Endothelial cell of umbilical vein (primary cell): Measurements from ENCODE around the gene DGKB. TPM values are rescaled to one million over a fixed set of nuclear protein-coding genes. Genes with fewer than 3 reads are reported as not detected.

Source experiments
- BruUV-seq: library from RNA; stranded (reverse); fragments of 400-500 nt; replicated peaks from 2 replicates; lab custom pipeline; 2021; lab: Mats Ljungman, UMichigan
- CTCF ChIA-PET: fragments of 300-600, 350-600 bp; sonication (Branson Sonifier 250); formaldehyde crosslinking; loops from one replicate; lab custom pipeline; 2021; ENCODE audit warnings: antibody characterized with exemption, inconsistent platforms; lab: Charles Lee
- POLR2A ChIA-PET: fragments of 300-600, 350-600 bp; sonication (Branson Sonifier 250); formaldehyde crosslinking; loops from one replicate; lab custom pipeline; 2021; ENCODE audit warnings: antibody characterized with exemption, inconsistent platforms; lab: Charles Lee
- DNase-seq: peaks from one replicate; pipeline ENCODE4 v3.0.0-alpha.2; 2011; ENCODE audit warnings: low read depth, low spot score
- FAIRE-seq: peaks from 2 replicates; lab custom pipeline; 2011; peaks lifted over from hg19 to GRCh38; lab: Jason Lieb, UNC
- H2AFZ ChIP-seq: 2 replicates; pipeline ENCODE4 v1.6.0; 2012; ENCODE audit warnings: low read depth, low read length, control low read depth, inconsistent platforms
- H3K27ac ChIP-seq: 2 replicates; pipeline ENCODE4 v1.5.1; 2011; ENCODE audit warnings: low read depth, mild to moderate bottlenecking, control low read depth, low read length, moderate library complexity; ENCODE audit not compliant: insufficient read depth
- H3K27me3 ChIP-seq, 2 experiments: 2 replicates each; pipeline versions ENCODE4 v1.6.0 to v1.6.1; 2011; ENCODE audit warnings: low read length in 2 of 2, mixed read lengths in 1 of 2; ENCODE audit not compliant: control insufficient read depth in 2 of 2, insufficient read depth in 2 of 2
- H3K36me3 ChIP-seq, 2 experiments: 2 replicates in 1 of 2; 3 replicates in 1 of 2; pipeline ENCODE4 v1.5.1; 2011; ENCODE audit warnings: low read length in 2 of 2, mild to moderate bottlenecking in 1 of 2, moderate library complexity in 1 of 2; ENCODE audit not compliant: control insufficient read depth in 2 of 2, insufficient read depth in 2 of 2; ENCODE audit errors: extremely low read depth in 1 of 2
- H3K4me1 ChIP-seq: 3 replicates; pipeline ENCODE4 v1.5.1; 2011; ENCODE audit warnings: mild to moderate bottlenecking, low read length; ENCODE audit not compliant: control insufficient read depth, insufficient read depth; ENCODE audit errors: extremely low read depth
- H3K4me2 ChIP-seq: 2 replicates; pipeline ENCODE4 v1.6.1; 2011; ENCODE audit warnings: low read length, control low read depth, mixed read lengths; ENCODE audit not compliant: insufficient read depth
- H3K4me3 ChIP-seq, 3 experiments: fragments of 200-600 bp in 1 of 3; sonication (generic), shearing (Covaris generic) in 1 of 3; replicated peaks in 1 of 3; 2 replicates each; pipeline ENCODE4 v1.5.1; 2011 to 2016; ENCODE audit warnings: control low read depth in 3 of 3, low read length in 3 of 3, mild to moderate bottlenecking in 2 of 3, inconsistent platforms in 1 of 3, low read depth in 1 of 3, moderate library complexity in 1 of 3; ENCODE audit not compliant: insufficient read depth in 1 of 3
- H3K79me2 ChIP-seq: 2 replicates; pipeline ENCODE4 v1.6.0; 2012; ENCODE audit warnings: low read length, inconsistent platforms; ENCODE audit not compliant: control insufficient read depth, insufficient read depth
- H3K9ac ChIP-seq: replicated peaks from 2 replicates; pipeline ENCODE3; 2011; ENCODE audit warnings: low read length, control low read depth; ENCODE audit not compliant: insufficient read depth; ENCODE audit errors: extremely low read depth
- H3K9me1 ChIP-seq: replicated peaks from 3 replicates; pipeline ENCODE4 v1.6.0; 2011; ENCODE audit warnings: mild to moderate bottlenecking, low read length; ENCODE audit not compliant: control insufficient read depth, insufficient read depth; ENCODE audit errors: extremely low read depth
- H3K9me3 ChIP-seq: replicated peaks from 2 replicates; pipeline ENCODE4 v1.5.1; 2012; ENCODE audit warnings: low read length, inconsistent platforms; ENCODE audit not compliant: control insufficient read depth, insufficient read depth
- H4K20me1 ChIP-seq: replicated peaks from 2 replicates; pipeline ENCODE3; 2011; ENCODE audit warnings: mild to moderate bottlenecking, low read length; ENCODE audit not compliant: control insufficient read depth, insufficient read depth; ENCODE audit errors: extremely low read depth
- EZH2 ChIP-seq: IDR thresholded peaks from 2 replicates; pipeline ENCODE4 v1.6.1; 2012; ENCODE audit warnings: borderline replicate concordance, low read depth, mild to moderate bottlenecking, moderate library complexity, low read length, inconsistent platforms; ENCODE audit not compliant: severe bottlenecking
- FOS ChIP-seq: IDR thresholded peaks from 2 replicates; pipeline ENCODE4 v1.6.1; 2011; ENCODE audit warnings: mild to moderate bottlenecking, low read length, moderate library complexity, borderline replicate concordance; ENCODE audit not compliant: insufficient read depth
- GATA2 ChIP-seq: IDR thresholded peaks from 2 replicates; pipeline ENCODE4 v1.7.0; 2011; ENCODE audit warnings: low read depth, mild to moderate bottlenecking, moderate library complexity, mixed read lengths, low read length; ENCODE audit not compliant: insufficient read length, insufficient read depth
- JUN ChIP-seq: IDR thresholded peaks from 2 replicates; pipeline ENCODE4 v1.6.1; 2011; ENCODE audit warnings: borderline replicate concordance, low read depth; ENCODE audit not compliant: insufficient read length, insufficient read depth
- MYC ChIP-seq: IDR thresholded peaks from one replicate; pipeline ENCODE4 v1.6.1; 2011; ENCODE audit warnings: mild to moderate bottlenecking, low read depth, low read length
- POLR2A ChIP-seq: IDR thresholded peaks from 2 replicates; pipeline ENCODE4 v1.6.1; 2012; ENCODE audit warnings: low read depth, mild to moderate bottlenecking, control low read depth, low read length
- POLR2AphosphoS5 ChIP-seq: IDR thresholded peaks from 2 replicates; pipeline ENCODE4 v1.6.1; 2012; ENCODE audit warnings: low read depth, mild to moderate bottlenecking, control low read depth, low read length, moderate library complexity; ENCODE audit not compliant: insufficient read depth
- dilution Hi-C: fragments of 300-500 bp; cut with MboI; formaldehyde crosslinking; loops from one replicate; pipeline ENCODE4 v1.15.0; 2019; ENCODE audit warnings: low sequenced_read_pairs; ENCODE audit not compliant: extremely low pct_ligation_motif_present
- intact Hi-C: fragments of 100-400 bp; cut with micrococcal nuclease; formaldehyde crosslinking; loops from one replicate; pipeline ENCODE4 v1.10.0; 2022
- polyA plus RNA-seq, 4 experiments: library from polyadenylated mRNA; depleted of rRNA in 3 of 4; stranded (reverse) in 3 of 4; unstranded in 1 of 4; fragments of >200 nt; gene quantifications; 2 replicates each; pipeline versions ENCODE4 v1.2.1 to v1.2.3, GENCODE V29; 2011 to 2012; ENCODE audit warnings: missing spikeins in 1 of 4
- total RNA-seq: library from RNA; stranded (reverse); gene quantifications from 2 replicates; pipeline ENCODE4 v1.2.3, GENCODE V29; 2021
- TF ChIP-seq, protein P1 (sequence below), 2 donors: IDR thresholded peaks; 1 replicate in 1 of 2; 2 replicates in 1 of 2; pipeline ENCODE4 v1.5.1; 2011; ENCODE audit warnings: low read length in 2 of 2, mild to moderate bottlenecking in 2 of 2, moderate library complexity in 2 of 2, control low read depth in 1 of 2, inconsistent platforms in 1 of 2, low read depth in 1 of 2; ENCODE audit not compliant: insufficient read depth in 1 of 2; ENCODE audit errors: extremely low read depth in 1 of 2
- TF ChIP-seq, protein P2 (sequence below): IDR thresholded peaks from 2 replicates; pipeline ENCODE4 v1.6.1; 2011; ENCODE audit not compliant: insufficient read depth, insufficient read length

The DGKB gene
- total and polyA plus RNA-seq, 2 donors (not counting 3 experiments of a cell fraction or from before 2014, with no cell fraction given) = not detected

DNA sequence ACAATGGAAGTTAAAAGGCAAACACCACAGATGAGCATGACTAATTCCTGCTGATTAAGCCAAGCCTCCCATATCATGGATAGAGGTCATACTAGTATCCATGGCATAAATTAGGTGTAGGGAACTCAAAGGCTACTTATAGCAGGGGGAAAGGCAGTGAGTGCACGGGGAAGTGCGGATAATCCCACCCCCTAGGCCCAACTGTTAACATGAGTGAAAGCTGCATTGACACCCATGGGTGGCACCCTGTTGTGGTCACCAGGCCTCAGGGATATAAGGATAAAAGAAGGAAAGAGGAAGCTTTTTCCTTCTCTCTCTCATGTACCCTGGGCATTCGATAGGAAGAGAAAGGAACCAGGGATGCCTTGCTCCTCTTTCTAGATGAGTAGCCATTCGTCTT is 161.9 kb downstream of the DGKB start:
- H3K4me2 ChIP-seq = no peak overlapping the region
- FAIRE-seq = no peak
- H3K79me2 ChIP-seq = no peaks in the 10 kb centered on the region
- ChIA-PET CTCF (no interaction called here), POLR2A (no interaction called here)
- no peak overlapping the region for H2AFZ ChIP-seq
- no peaks in the 10 kb centered on the region for H3K4me1 ChIP-seq
- no peak for DNase-seq
- TF ChIP-seq POLR2A = no peak
- TF ChIP-seq, protein P1, sequence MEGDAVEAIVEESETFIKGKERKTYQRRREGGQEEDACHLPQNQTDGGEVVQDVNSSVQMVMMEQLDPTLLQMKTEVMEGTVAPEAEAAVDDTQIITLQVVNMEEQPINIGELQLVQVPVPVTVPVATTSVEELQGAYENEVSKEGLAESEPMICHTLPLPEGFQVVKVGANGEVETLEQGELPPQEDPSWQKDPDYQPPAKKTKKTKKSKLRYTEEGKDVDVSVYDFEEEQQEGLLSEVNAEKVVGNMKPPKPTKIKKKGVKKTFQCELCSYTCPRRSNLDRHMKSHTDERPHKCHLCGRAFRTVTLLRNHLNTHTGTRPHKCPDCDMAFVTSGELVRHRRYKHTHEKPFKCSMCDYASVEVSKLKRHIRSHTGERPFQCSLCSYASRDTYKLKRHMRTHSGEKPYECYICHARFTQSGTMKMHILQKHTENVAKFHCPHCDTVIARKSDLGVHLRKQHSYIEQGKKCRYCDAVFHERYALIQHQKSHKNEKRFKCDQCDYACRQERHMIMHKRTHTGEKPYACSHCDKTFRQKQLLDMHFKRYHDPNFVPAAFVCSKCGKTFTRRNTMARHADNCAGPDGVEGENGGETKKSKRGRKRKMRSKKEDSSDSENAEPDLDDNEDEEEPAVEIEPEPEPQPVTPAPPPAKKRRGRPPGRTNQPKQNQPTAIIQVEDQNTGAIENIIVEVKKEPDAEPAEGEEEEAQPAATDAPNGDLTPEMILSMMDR (IDR thresholded peaks at IDR 0.05; ENCODE audit: extremely low read depth in 1 of 2, insufficient read depth in 1 of 2, low read depth in 1 of 2, low read length in 2 of 2) = no peak
- TF ChIP-seq, protein P2, sequence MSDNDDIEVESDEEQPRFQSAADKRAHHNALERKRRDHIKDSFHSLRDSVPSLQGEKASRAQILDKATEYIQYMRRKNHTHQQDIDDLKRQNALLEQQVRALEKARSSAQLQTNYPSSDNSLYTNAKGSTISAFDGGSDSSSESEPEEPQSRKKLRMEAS = no peak
- H4K20me1 ChIP-seq = no peaks in the 10 kb centered on the region
- BruUV-seq = no TSS peak
- intact Hi-C loops (no loop called here), dilution Hi-C loops (no loop called here)
- H3K4me3 ChIP-seq = no peak overlapping the region
- H3K27ac ChIP-seq = no peak overlapping the region
- no peaks in the 10 kb centered on the region for H3K27me3 ChIP-seq
- H3K9me1 ChIP-seq = no peaks in the 10 kb centered on the region
- H3K9ac ChIP-seq = no peak overlapping the region
- no peaks in the 10 kb centered on the region for H3K9me3 ChIP-seq
- no peaks in the 10 kb centered on the region for H3K36me3 ChIP-seq

DNA sequence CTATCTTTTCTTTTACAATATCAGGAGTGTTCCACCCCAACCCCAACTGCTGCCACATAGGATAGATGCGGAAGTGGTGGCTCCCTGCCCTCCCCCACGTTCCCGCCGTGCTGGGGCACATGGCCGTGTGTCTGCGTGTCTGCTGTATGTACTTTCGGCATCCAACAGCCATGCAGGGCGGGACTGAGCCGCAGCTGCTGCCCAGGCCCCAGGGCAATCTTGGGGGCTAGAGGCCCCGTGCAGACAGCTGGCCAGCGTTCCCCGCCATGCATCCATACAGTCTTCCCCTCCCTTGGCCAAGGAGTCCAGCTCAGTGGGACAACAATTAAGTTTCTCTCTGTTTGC is 162.7 kb downstream of the DGKB start:
- no peaks in the 10 kb centered on the region for H3K36me3 ChIP-seq
- no peaks in the 10 kb centered on the region for H3K27me3 ChIP-seq
- H4K20me1 ChIP-seq = no peaks in the 10 kb centered on the region
- no peak overlapping the region for H3K9ac ChIP-seq
- DNase-seq = no peak
- BruUV-seq = no TSS peak
- ChIA-PET CTCF (no interaction called here), POLR2A (no interaction called here)
- H3K4me1 ChIP-seq = no peaks in the 10 kb centered on the region
- no peaks in the 10 kb centered on the region for H3K9me1 ChIP-seq
- intact Hi-C loops (no loop called here), dilution Hi-C loops (no loop called here)
- H3K9me3 ChIP-seq = no peaks in the 10 kb centered on the region
- no peak overlapping the region for H3K4me3 ChIP-seq
- no peak overlapping the region for H3K4me2 ChIP-seq
- no peak overlapping the region for H3K27ac ChIP-seq
- no peak overlapping the region for H2AFZ ChIP-seq
- TF ChIP-seq GATA2 = no peak
- TF ChIP-seq, protein P1 (IDR thresholded peaks at IDR 0.05; ENCODE audit: extremely low read depth in 1 of 2, insufficient read depth in 1 of 2, low read depth in 1 of 2, low read length in 2 of 2) = no peak
- TF ChIP-seq MYC = no peak
- TF ChIP-seq, protein P2 = no peak
- TF ChIP-seq EZH2 = no peak
- TF ChIP-seq POLR2A = no peak
- TF ChIP-seq POLR2AphosphoS5 = no peak
- no peak for TF ChIP-seq FOS
- no peak for TF ChIP-seq JUN
- no peaks in the 10 kb centered on the region for H3K79me2 ChIP-seq
- FAIRE-seq = no peak
